ENCODE results near the gene PLTP.

PLTP gene

GRCh38 chr20:45890077-45890984, 21.6 kb downstream of the PLTP start:
- peak overlapping the region; percentile 47 for H3K27ac ChIP-seq
- peak overlapping the region; percentile 84 for H2AFZ ChIP-seq
- no peaks in the 10 kb centered on the region for H3K36me3 ChIP-seq (ENCODE audit: control insufficient read depth, insufficient read depth, low read length)
- H3K79me2 ChIP-seq: no peaks in the 10 kb centered on the region
- peaks cover 3% of the 10 kb centered on the region for H3K4me1 ChIP-seq
- H3K4me2 ChIP-seq (ENCODE audit: low read length): peak overlapping the region; percentile 97
- no peak overlapping the region for H3K9ac ChIP-seq
- TF ChIP-seq, protein P1, sequence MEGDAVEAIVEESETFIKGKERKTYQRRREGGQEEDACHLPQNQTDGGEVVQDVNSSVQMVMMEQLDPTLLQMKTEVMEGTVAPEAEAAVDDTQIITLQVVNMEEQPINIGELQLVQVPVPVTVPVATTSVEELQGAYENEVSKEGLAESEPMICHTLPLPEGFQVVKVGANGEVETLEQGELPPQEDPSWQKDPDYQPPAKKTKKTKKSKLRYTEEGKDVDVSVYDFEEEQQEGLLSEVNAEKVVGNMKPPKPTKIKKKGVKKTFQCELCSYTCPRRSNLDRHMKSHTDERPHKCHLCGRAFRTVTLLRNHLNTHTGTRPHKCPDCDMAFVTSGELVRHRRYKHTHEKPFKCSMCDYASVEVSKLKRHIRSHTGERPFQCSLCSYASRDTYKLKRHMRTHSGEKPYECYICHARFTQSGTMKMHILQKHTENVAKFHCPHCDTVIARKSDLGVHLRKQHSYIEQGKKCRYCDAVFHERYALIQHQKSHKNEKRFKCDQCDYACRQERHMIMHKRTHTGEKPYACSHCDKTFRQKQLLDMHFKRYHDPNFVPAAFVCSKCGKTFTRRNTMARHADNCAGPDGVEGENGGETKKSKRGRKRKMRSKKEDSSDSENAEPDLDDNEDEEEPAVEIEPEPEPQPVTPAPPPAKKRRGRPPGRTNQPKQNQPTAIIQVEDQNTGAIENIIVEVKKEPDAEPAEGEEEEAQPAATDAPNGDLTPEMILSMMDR (IDR thresholded peaks at IDR 0.05): peak; percentile 60
- no peaks in the 10 kb centered on the region for H3K27me3 ChIP-seq (ENCODE audit: control insufficient read depth, insufficient read depth, low read length)
- peak overlapping the region; percentile 92 for H3K4me3 ChIP-seq (ENCODE audit: low read depth, low read length)
- H3K9me3 ChIP-seq (ENCODE audit: control insufficient read depth, low read length): no peaks in the 10 kb centered on the region

DNA sequence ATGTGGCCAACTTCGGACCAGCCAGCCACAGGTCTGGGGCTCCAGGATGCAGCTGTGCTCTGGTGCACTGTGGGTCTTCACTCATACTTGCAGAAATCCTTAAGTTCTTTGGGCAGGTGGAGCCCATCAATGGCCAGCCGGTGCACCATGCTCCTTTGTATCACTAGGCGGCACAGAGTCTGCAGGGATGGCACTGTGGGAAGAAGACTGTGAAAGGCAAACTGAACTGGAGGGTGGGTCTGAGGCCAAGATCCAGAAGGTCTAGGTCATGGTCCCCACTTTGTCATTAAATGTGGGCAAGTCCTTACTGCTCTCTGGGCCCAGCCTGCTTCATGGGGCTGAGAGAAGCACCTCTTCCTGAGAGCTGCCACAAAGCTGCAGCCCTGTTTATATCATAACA, 23.3 kb downstream of the PLTP start:
- Histone ChIP-seq H3K27ac (no peak overlapping the region), H3K4me3 (ENCODE audit: low read depth, low read length) (no peak overlapping the region), H3K9ac (no peak overlapping the region)

GRCh38 chr20:45887346-45887715, 24.6 kb downstream of the PLTP start, which contains the start of gene SPATA25:
TSS of gene SPATA25 (minus strand) at chr20:45887622. CDS start at chr20:45887590, 32 bp downstream.
- no peaks in the 10 kb centered on the region for H3K79me2 ChIP-seq
- no peak within 1 kb of the TSS for H3K4me2 ChIP-seq (ENCODE audit: low read length)
- no peaks in the 10 kb centered on the region for H3K36me3 ChIP-seq (ENCODE audit: control insufficient read depth, insufficient read depth, low read length)
- H3K4me3 ChIP-seq (ENCODE audit: low read depth, low read length): no peak within 1 kb of the TSS
- H3K27ac ChIP-seq: no peak within 1 kb of the TSS
- no peak within 1 kb of the TSS for H2AFZ ChIP-seq
- no peaks in the 10 kb centered on the region for H3K9me3 ChIP-seq (ENCODE audit: control insufficient read depth, low read length)
- no peaks in the 10 kb centered on the region for H3K27me3 ChIP-seq (ENCODE audit: control insufficient read depth, insufficient read depth, low read length)
- TF ChIP-seq, protein P1 (IDR thresholded peaks at IDR 0.05): no peak
- H3K4me1 ChIP-seq: peaks cover 3% of the 10 kb centered on the region
- no peak within 1 kb of the TSS for H3K9ac ChIP-seq

More for the DNA sequence above, 23.3 kb downstream of the PLTP start:
- H3K4me1 ChIP-seq: peaks cover 3% of the 10 kb centered on the region
- H3K79me2 ChIP-seq: no peaks in the 10 kb centered on the region
- no peak overlapping the region for H3K4me2 ChIP-seq (ENCODE audit: low read length)
- H3K27me3 ChIP-seq (ENCODE audit: control insufficient read depth, insufficient read depth, low read length): no peaks in the 10 kb centered on the region
- H2AFZ ChIP-seq: no peak overlapping the region
- H3K9me3 ChIP-seq (ENCODE audit: control insufficient read depth, low read length): no peaks in the 10 kb centered on the region
- TF ChIP-seq, protein P1 (IDR thresholded peaks at IDR 0.05): no peak
- no peaks in the 10 kb centered on the region for H3K36me3 ChIP-seq (ENCODE audit: control insufficient read depth, insufficient read depth, low read length)

GRCh38 chr20:45886590-45887345, 25.2 kb downstream of the PLTP start:
- Histone ChIP-seq H3K9me3 (ENCODE audit: control insufficient read depth, low read length) (no peaks in the 10 kb centered on the region), H3K4me2 (ENCODE audit: low read length) (no peak overlapping the region), H3K4me3 (ENCODE audit: low read depth, low read length) (no peak overlapping the region), H3K27ac (no peak overlapping the region), H3K36me3 (ENCODE audit: control insufficient read depth, insufficient read depth, low read length) (no peaks in the 10 kb centered on the region), H3K9ac (no peak overlapping the region), H3K27me3 (ENCODE audit: control insufficient read depth, insufficient read depth, low read length) (no peaks in the 10 kb centered on the region), H3K4me1 (peaks cover 2% of the 10 kb centered on the region), H2AFZ (no peak overlapping the region), H3K79me2 (no peaks in the 10 kb centered on the region)
- TF ChIP-seq, protein P1 (IDR thresholded peaks at IDR 0.05): no peak
